HEK293 (cell line): ENCODE measurements around the gene PPRC1.

ENCODE experiments used
- ELK4 ChIP-seq: IDR thresholded peaks from 2 replicates; pipeline ENCODE4 v1.6.1; 2011; ENCODE audit warnings: mild to moderate bottlenecking, low read depth, low read length, borderline replicate concordance
- HOXC10 ChIP-seq: sonication (generic); formaldehyde crosslinking; IDR thresholded peaks from 2 replicates; pipeline ENCODE4 v1.8.1; 2023; ENCODE audit warnings: mild to moderate bottlenecking, missing genetic modification reagents
- KLF10 ChIP-seq: fragments of 450-650 bp; IDR thresholded peaks from 2 replicates; pipeline ENCODE4 v1.5.1; 2018; ENCODE audit warnings: missing biosample characterization, mild to moderate bottlenecking, missing genetic modification characterization
- KLF17 ChIP-seq: fragments of 450-650 bp; formaldehyde crosslinking; IDR thresholded peaks from 2 replicates; pipeline ENCODE4 v1.5.1; 2016; ENCODE audit warnings: missing biosample characterization, missing genetic modification characterization
- KLF8 ChIP-seq: fragments of 450-650 bp; formaldehyde crosslinking; IDR thresholded peaks from 2 replicates; pipeline ENCODE4 v1.5.1; 2016; ENCODE audit warnings: missing biosample characterization, missing genetic modification characterization
- KLF9 ChIP-seq: fragments of 450-650 bp; formaldehyde crosslinking; IDR thresholded peaks from 2 replicates; pipeline ENCODE4 v1.5.1; 2016; ENCODE audit warnings: missing biosample characterization, missing genetic modification characterization, low read depth
- RBAK ChIP-seq: fragments of 450-650 bp; formaldehyde crosslinking; IDR thresholded peaks from 2 replicates; pipeline ENCODE4 v1.5.1; 2016; ENCODE audit warnings: missing biosample characterization, missing genetic modification characterization
- SP7 ChIP-seq: fragments of 450-650 bp; formaldehyde crosslinking; IDR thresholded peaks from 2 replicates; pipeline ENCODE4 v1.5.1; 2016; ENCODE audit warnings: missing biosample characterization, missing genetic modification characterization
- ZFP3 ChIP-seq: fragments of 450-650 bp; formaldehyde crosslinking; IDR thresholded peaks from 2 replicates; pipeline ENCODE4 v1.5.1; 2016; ENCODE audit warnings: low read depth, missing biosample characterization, missing genetic modification characterization
- ZIC2 ChIP-seq: fragments of 450-650 bp; formaldehyde crosslinking; IDR thresholded peaks from 2 replicates; pipeline ENCODE4 v1.5.1; 2016; ENCODE audit warnings: missing biosample characterization, missing genetic modification characterization
- ZNF112 ChIP-seq: fragments of 450-650 bp; formaldehyde crosslinking; IDR thresholded peaks from 2 replicates; pipeline ENCODE4 v1.5.0; 2017; ENCODE audit warnings: missing biosample characterization, missing genetic modification characterization
- ZNF132 ChIP-seq: fragments of 450-650 bp; formaldehyde crosslinking; IDR thresholded peaks from 2 replicates; pipeline ENCODE4 v1.5.1; 2017; ENCODE audit warnings: missing biosample characterization, missing genetic modification characterization, borderline replicate concordance
- ZNF133 ChIP-seq: fragments of 450-650 bp; formaldehyde crosslinking; IDR thresholded peaks from 2 replicates; pipeline ENCODE4 v1.5.1; 2016; ENCODE audit warnings: missing biosample characterization, missing genetic modification characterization
- ZNF155 ChIP-seq: fragments of 450-650 bp; formaldehyde crosslinking; IDR thresholded peaks from 2 replicates; pipeline ENCODE4 v1.5.1; 2016; ENCODE audit warnings: missing biosample characterization, missing genetic modification characterization
- ZNF175 ChIP-seq: fragments of 450-650 bp; formaldehyde crosslinking; IDR thresholded peaks from 2 replicates; pipeline ENCODE4 v1.5.1; 2016; ENCODE audit warnings: missing biosample characterization, missing genetic modification characterization
- ZNF184 ChIP-seq: fragments of 450-650 bp; IDR thresholded peaks from 2 replicates; pipeline ENCODE4 v1.5.1; 2018; ENCODE audit warnings: missing biosample characterization, mild to moderate bottlenecking, missing genetic modification characterization
- ZNF2 ChIP-seq: fragments of 450-650 bp; formaldehyde crosslinking; IDR thresholded peaks from 2 replicates; pipeline ENCODE4 v1.5.1; 2016; ENCODE audit warnings: missing biosample characterization, missing genetic modification characterization
- ZNF211 ChIP-seq: fragments of 450-650 bp; formaldehyde crosslinking; IDR thresholded peaks from 2 replicates; pipeline ENCODE4 v1.5.1; 2016; ENCODE audit warnings: low read depth, missing biosample characterization, missing genetic modification characterization
- ZNF223 ChIP-seq: fragments of 450-650 bp; formaldehyde crosslinking; IDR thresholded peaks from 2 replicates; pipeline ENCODE4 v1.5.1; 2016; ENCODE audit warnings: missing biosample characterization, missing genetic modification characterization
- ZNF311 ChIP-seq: fragments of 450-650 bp; formaldehyde crosslinking; IDR thresholded peaks from 2 replicates; pipeline ENCODE4 v1.5.1; 2017; ENCODE audit warnings: missing biosample characterization, missing genetic modification characterization, borderline replicate concordance
- ZNF354C ChIP-seq: fragments of 450-650 bp; formaldehyde crosslinking; IDR thresholded peaks from 2 replicates; pipeline ENCODE4 v1.5.1; 2016; ENCODE audit warnings: missing biosample characterization, missing genetic modification characterization, low read depth, borderline replicate concordance
- ZNF433 ChIP-seq: fragments of 450-650 bp; formaldehyde crosslinking; IDR thresholded peaks from 2 replicates; pipeline ENCODE4 v1.5.1; 2016; ENCODE audit warnings: missing biosample characterization, missing genetic modification characterization, low read depth
- ZNF48 ChIP-seq: fragments of 450-650 bp; formaldehyde crosslinking; IDR thresholded peaks from 2 replicates; pipeline ENCODE4 v1.5.1; 2016; ENCODE audit warnings: missing biosample characterization, missing genetic modification characterization
- ZNF488 ChIP-seq: fragments of 450-650 bp; formaldehyde crosslinking; IDR thresholded peaks from 2 replicates; pipeline ENCODE4 v1.5.1; 2016; ENCODE audit warnings: missing biosample characterization, missing genetic modification characterization
- ZNF501 ChIP-seq: fragments of 450-650 bp; formaldehyde crosslinking; IDR thresholded peaks from 2 replicates; pipeline ENCODE4 v1.5.1; 2016; ENCODE audit warnings: missing biosample characterization, missing genetic modification characterization
- ZNF560 ChIP-seq: fragments of 450-650 bp; formaldehyde crosslinking; IDR thresholded peaks from 2 replicates; pipeline ENCODE4 v1.5.1; 2017; ENCODE audit warnings: missing biosample characterization, missing genetic modification characterization, borderline replicate concordance
- ZNF610 ChIP-seq: fragments of 450-650 bp; formaldehyde crosslinking; IDR thresholded peaks from 2 replicates; pipeline ENCODE4 v1.5.1; 2016; ENCODE audit warnings: missing biosample characterization, missing genetic modification characterization, borderline replicate concordance
- ZNF626 ChIP-seq: fragments of 450-650 bp; sonication (Bioruptor Pico); formaldehyde crosslinking; IDR thresholded peaks from 2 replicates; pipeline ENCODE4 v1.5.1; 2018; ENCODE audit warnings: missing biosample characterization, missing genetic modification characterization, inconsistent platforms
- ZNF701 ChIP-seq: fragments of 450-650 bp; formaldehyde crosslinking; IDR thresholded peaks from 2 replicates; pipeline ENCODE4 v1.5.1; 2016; ENCODE audit warnings: missing biosample characterization, missing genetic modification characterization
- ZNF707 ChIP-seq: fragments of 450-650 bp; formaldehyde crosslinking; IDR thresholded peaks from 2 replicates; pipeline ENCODE4 v1.5.1; 2016; ENCODE audit warnings: missing biosample characterization, missing genetic modification characterization
- ZNF76 ChIP-seq: fragments of 450-650 bp; formaldehyde crosslinking; IDR thresholded peaks from 2 replicates; pipeline ENCODE4; 2016; ENCODE audit warnings: low read depth, missing biosample characterization, missing genetic modification characterization, borderline replicate concordance
- ZNF768 ChIP-seq: fragments of 450-650 bp; formaldehyde crosslinking; IDR thresholded peaks from 2 replicates; pipeline ENCODE4 v1.5.1; 2018; ENCODE audit warnings: missing biosample characterization, mild to moderate bottlenecking, missing genetic modification characterization
- ZSCAN23 ChIP-seq: fragments of 450-650 bp; formaldehyde crosslinking; IDR thresholded peaks from 2 replicates; pipeline ENCODE4 v1.5.1; 2016; ENCODE audit warnings: missing biosample characterization, missing genetic modification characterization
- TF ChIP-seq, protein P1 (sequence below): fragments of 450-650 bp; formaldehyde crosslinking; IDR thresholded peaks from 2 replicates; pipeline ENCODE4 v1.5.1; 2016; ENCODE audit warnings: missing biosample characterization, missing genetic modification characterization, low read depth
- TF ChIP-seq, protein P2 (sequence below): fragments of 450-650 bp; formaldehyde crosslinking; IDR thresholded peaks from 2 replicates; pipeline ENCODE4 v1.5.1; 2016; ENCODE audit warnings: missing biosample characterization, missing genetic modification characterization

Gene PPRC1

DNA sequence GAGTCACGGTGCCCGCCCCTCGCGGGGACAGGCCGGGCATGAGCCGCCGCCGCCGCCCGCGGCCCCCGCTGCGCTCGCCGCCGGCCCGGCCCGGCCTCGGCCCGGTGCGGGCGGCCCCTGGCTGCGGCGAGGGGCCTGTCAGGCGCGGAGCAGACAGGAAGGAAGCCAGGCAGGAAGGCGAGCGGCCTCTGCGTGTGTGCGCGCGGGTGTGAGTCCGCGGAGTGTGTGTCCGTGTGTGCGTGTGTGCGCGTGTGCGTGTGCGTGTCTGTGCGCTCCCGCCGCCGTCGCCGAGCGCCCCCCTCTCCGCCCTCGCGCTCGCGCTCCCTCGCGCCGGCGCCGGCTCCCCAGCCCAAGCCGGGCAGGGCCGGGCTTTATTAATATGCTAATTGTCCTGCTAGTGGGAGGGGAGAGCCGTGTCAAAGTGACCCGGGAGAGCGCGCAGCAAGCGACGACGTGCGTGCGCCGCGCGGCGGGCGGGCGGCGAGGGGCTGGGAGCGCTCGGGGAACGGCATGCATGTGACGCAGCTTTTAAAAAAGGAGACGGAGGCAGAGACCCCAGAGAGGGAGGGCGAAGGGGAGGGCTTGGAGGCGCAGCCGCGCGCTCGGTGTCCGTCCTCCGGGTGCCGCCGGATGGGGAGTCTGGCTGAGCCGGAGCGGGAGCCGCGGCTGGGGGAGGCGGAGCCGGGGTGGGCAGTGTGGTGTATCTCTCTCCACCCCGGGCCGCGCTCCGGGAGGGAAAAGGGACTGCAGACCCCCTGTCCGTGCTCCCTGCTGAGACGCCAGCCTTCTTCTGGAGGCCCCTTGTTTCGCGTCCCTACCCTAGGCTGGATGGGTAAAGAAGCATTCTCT is 12.5 kb upstream of the PPRC1 start, which contains the start of gene LDB1 (continued):
- TF ChIP-seq, protein P1, sequence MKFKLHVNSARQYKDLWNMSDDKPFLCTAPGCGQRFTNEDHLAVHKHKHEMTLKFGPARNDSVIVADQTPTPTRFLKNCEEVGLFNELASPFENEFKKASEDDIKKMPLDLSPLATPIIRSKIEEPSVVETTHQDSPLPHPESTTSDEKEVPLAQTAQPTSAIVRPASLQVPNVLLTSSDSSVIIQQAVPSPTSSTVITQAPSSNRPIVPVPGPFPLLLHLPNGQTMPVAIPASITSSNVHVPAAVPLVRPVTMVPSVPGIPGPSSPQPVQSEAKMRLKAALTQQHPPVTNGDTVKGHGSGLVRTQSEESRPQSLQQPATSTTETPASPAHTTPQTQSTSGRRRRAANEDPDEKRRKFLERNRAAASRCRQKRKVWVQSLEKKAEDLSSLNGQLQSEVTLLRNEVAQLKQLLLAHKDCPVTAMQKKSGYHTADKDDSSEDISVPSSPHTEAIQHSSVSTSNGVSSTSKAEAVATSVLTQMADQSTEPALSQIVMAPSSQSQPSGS (tag by site-specific recombination): no peak
- TF ChIP-seq ZNF155 (tag by site-specific recombination) (no peak), ZNF175 (tag by site-specific recombination) (no peak), ZNF501 (tag by site-specific recombination) (peak; percentile 83), KLF8 (tag by site-specific recombination) (peak; percentile 63; the same call in 1 of the 2 replicates), ZNF768 (tag by site-specific recombination) (no peak), ZNF211 (no peak), ZIC2 (peak; percentile 93), ZNF701 (tag by site-specific recombination) (no peak), ZFP3 (tag by site-specific recombination) (no peak), ZNF223 (tag by site-specific recombination) (no peak), ZNF488 (tag by site-specific recombination) (no peak), SP7 (tag by site-specific recombination) (peak; percentile 54), ZNF610 (tag by site-specific recombination) (peak; percentile 39; the same call in 1 of the 2 replicates), KLF17 (tag by site-specific recombination) (peak; percentile 65; the same call in 1 of the 2 replicates), ZNF132 (tag by site-specific recombination) (no peak), KLF10 (peak; percentile 24; the same call in 1 of the 2 replicates), ZNF112 (tag by site-specific recombination) (no peak), ZNF311 (tag by site-specific recombination) (no peak), ZNF707 (tag by site-specific recombination) (no peak), RBAK (no peak), ZNF2 (0 out of 2 replicates have a peak, but pooled peaks have one; percentile 49), ZNF76 (tag by site-specific recombination) (0 out of 2 replicates have a peak, but pooled peaks have one; percentile 40), ZNF184 (tag by site-specific recombination) (no peak), ZNF133 (tag by site-specific recombination) (no peak), ZNF354C (tag by site-specific recombination) (no peak), ZNF433 (tag by site-specific recombination) (no peak), ZNF48 (tag by site-specific recombination) (no peak), KLF9 (tag by site-specific recombination) (peak; percentile 43; the same call in 1 of the 2 replicates), ZSCAN23 (tag by site-specific recombination) (no peak), HOXC10 (CRISPR knock-in tag) (no peak), ELK4 (no peak), ZNF626 (tag by site-specific recombination) (no peak), ZNF560 (tag by site-specific recombination) (no peak)
- TF ChIP-seq, protein P2, sequence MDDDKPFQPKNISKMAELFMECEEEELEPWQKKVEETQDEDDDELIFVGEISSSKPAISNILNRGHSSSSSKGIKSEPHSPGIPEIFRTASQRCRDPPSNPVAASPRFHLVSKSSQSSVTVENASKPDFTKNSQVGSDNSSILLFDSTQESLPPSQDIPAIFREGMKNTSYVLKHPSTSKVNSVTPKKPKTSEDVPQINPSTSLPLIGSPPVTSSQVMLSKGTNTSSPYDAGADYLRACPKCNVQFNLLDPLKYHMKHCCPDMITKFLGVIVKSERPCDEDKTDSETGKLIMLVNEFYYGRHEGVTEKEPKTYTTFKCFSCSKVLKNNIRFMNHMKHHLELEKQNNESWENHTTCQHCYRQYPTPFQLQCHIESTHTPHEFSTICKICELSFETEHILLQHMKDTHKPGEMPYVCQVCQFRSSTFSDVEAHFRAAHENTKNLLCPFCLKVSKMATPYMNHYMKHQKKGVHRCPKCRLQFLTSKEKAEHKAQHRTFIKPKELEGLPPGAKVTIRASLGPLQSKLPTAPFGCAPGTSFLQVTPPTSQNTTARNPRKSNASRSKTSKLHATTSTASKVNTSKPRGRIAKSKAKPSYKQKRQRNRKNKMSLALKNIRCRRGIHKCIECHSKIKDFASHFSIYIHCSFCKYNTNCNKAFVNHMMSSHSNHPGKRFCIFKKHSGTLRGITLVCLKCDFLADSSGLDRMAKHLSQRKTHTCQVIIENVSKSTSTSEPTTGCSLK: no peak
